ENCODE results near the gene IGF2.
"Not testable (repeated sequence)": the region's sequence is repeated elsewhere in the genome, so short reads cannot be mapped to it uniquely, and the experiment has no call there.

Gene IGF2, protein sequence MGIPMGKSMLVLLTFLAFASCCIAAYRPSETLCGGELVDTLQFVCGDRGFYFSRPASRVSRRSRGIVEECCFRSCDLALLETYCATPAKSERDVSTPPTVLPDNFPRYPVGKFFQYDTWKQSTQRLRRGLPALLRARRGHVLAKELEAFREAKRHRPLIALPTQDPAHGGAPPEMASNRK

DNA sequence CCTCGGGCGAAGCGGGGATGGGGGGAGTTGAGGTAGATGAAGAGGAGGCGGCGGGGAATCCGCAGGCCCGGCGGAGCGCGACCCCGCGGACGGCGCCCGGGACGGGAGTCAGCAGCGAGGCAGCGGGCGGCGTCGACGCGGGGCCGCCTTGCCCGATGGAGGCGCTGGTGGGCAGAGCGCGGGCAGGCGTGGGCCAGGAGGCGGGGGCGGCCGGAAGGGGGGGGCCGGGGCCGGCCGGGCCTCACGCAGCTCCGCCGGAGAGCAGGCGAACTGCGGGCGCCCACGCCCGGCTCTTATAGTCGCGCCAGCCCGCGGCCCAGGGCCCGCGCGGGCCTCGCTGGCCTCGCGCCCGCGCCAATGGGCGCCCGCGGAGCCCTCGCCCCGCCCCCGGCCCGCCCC is at the start of gene IGF2:
Gene IGF2 (minus strand): TSS at position 267 of the 399 bp plus-strand sequence. CDS start 3,866 bp downstream, outside the sequence.
- DNase-seq, result no peak

DNA sequence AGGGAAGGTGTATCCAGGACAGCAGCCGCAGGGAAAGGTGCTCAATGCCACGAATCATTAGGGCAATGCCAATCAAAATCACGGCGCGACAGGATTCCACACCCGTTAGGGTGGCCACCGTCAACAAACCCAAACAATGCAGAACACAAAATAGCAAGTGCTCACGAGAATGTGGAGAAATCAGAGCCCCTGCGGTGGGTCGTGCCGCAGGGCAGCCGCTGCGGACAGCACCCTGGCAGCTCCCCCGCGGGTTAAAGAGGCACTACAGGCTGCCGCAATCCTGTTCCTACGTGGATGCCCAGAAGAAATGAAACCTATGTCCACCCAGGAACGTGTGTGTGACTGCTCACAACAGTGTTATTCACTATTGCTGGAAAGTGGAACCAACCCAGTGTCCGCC is 49.6 kb upstream of the IGF2 start:
- no peak for DNase-seq

DNA sequence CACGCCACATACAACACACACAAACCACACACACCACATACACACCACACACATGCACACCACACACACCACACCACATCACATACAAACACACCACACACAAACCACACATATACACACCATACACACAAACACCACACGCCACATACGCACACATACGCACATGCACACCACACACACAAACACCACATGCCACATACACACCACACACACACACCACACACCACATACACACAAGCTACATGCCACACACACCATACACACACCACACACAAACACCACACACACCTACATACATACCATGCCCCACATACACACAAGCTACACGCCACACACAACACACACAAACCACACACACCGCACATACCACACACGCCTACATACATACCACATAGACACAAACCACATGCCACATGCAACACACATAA is 48.1 kb upstream of the IGF2 start:
- no peak for DNase-seq

DNA sequence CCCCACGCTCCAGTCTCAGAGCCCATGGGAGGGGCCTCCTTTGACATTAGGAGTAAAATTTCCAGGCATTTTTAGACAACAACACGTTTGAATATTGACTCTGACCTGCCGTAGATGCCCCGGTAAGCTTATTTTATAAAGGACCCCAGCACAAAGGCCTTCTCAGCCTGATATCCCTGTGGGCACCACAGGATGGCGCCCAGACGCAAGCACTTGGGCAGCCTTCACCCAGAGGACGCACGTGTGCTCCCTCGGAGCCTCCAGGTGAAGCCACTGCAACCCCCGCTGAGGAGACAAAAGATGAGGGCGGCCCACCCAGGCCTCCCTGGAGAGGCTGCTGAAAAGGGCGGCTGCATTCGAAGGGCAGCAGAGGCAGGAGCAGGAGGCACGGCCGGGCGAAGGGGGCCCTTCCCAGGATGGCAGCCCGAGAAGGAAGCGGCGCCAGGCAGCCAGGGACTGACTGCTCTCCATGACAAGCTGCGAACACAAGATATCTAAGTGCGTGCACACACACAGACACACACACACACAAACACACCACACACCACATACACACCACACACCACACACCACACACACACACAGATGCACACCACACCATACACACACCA is 47.6 kb upstream of the IGF2 start:
- DNase-seq, result peak; percentile 63

DNA sequence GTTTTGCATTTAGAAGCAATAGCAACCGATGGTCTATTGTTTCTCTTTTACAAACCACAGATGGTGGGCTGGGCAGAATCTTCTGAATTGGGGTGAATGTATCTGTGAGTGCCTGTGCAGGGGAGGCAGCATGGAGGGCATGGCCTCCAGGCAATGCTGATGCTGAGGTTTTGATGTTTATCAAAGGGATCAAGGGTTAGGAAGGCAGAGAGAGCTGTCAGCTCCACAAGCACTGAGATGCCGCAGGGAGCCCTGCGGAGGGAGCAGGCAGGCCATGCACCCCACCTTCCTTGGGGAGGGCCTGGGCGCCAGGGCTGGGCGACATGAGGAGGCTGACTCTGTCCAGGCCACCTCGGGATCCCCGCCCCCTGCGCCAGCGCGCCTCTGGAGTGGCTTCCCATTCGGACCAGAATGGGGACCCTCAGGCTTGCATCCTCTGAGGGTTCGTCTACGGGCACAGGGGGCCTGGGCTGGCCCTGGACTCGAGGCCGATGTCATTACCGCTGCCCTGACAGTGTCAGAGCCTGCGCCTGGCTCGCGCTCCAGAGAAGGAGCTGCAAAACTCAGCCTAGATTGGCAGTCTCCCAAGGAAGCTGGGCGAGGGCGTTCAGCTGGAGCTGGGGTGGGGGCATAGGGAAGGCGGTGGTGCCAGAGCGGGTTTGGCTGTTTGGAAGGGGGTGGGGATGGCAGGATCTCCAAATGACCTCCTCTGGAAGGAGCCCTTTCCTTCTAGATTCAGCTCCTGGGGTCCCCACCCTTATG is 46.3 kb upstream of the IGF2 start:
- no peak for DNase-seq

DNA sequence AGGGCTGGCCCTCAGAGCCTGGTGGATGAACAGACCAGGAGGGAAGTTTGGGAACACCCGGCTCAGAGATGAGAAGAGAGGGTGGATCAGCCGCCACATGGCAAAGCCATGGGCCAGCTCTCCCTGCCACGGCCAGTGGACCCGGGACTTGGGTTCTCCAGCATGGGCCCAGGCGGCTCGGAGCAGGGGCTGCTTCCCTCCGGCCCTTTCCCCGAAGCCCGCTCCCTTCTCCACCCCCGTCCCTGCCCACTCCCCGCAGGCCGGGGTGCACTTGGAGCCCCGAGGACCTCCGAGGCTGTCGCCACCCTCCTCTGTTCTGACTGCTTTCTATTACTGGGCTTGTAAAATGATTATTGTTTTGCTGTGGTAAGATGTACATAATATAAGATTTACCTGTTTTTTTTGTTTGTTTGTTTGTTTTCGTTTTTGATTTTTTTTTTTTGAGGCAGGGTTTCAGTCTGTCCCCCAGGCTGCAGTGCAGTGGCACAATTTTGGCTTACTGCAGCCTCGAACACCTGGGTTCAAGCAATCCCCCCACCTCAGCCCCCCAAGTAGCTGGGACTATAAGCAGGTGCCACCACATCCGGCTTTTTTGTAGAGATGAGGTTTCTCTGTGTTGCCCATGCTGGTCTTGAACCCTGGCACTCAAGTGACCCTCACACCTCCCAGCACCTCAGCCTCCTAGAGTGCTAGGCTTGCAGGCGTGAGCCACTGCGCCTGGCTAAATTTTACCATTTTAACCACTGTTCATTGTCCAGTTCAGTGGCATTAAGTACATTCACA is 43.7 kb upstream of the IGF2 start:
- no peak for DNase-seq

DNA sequence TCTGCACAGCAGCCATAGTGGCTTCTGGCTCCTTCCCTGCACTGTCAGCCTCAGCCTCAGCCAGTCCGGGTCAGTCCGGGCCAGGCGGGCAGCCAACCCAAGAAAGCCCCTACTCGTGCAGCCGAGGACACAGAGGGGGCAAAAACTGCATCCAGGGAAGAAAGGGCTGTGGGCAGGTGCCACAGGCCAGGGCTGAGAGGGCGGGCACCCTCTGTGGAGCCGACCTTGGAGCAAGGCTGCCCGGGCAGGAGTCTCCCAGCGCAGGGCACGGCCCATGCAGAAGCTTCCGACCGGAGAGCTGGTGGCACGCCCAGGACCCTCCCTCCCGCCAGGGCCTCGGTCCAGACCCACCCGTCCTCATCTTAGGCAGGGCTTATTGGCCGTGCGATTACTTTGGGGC is 42.9 kb upstream of the IGF2 start:
- no peak for DNase-seq

DNA sequence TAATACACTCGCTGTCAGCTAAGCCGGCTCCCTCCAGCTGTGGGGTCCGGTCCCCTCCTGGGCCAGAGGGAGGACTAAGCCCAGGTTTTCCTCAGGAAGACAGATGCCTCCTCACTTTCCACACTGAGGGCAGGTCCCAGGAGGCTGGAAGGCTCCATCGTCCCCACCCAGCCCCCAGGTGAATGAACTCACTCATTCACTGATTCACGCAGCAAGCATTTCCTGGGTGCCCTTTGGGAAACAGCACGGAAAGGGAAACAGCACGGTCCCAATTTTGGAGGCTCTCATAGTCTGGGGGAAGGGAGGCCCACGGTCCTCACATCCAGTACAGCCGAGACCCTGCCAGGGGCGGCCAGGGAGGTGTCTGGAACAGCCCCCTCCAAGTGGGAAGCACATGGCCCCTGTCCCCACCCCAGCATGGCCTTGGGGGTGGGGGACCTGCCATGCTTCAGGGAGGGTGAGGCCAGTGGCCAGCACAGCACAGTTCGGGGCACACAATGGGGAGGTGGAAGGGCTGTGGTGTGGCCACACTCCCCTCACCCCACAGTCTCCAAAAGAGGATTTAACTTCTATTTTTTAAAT is 41.7 kb upstream of the IGF2 start:
- no peak for DNase-seq

DNA sequence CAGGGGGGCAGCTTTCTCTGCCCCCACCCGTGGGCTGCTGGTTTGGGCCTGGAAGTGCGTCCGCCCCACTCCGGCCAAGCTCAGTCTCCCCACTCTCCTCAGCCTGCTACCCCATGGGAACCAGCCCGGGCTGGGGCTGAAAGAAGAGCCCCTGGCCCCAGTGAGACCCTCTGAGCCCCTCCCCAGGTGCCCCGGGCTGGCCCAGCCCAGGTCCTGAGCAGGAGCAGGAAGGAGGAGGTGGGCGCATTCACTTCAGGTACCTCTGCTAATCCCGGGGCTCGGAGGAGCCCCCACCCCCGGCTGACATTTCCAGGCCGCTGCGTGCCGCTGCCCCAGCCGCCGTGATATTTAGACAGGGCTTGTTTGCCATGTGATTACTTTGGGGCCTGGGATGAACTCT is 41.2 kb upstream of the IGF2 start:
- no peak for DNase-seq

DNA sequence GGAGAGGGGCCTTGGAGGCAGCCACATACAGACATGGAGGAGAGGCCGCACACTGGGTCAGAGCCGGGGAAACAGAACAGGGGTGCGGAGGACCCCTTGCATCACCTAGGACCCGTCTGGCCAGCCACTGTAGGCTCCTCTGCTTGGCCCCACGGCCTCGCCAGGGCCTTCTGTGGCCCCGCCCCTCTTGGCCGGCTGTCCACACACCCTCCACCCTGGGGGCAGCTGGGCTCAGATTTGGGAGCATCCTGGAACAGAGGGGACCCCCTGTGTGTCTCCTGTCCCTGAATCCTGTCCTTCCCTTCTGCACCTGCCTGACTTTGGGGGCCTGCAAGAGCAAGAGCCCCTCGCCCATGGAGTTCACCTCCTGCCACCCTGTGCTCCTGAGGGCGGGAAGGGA is 40.3 kb upstream of the IGF2 start:
- DNase-seq, result no peak

DNA sequence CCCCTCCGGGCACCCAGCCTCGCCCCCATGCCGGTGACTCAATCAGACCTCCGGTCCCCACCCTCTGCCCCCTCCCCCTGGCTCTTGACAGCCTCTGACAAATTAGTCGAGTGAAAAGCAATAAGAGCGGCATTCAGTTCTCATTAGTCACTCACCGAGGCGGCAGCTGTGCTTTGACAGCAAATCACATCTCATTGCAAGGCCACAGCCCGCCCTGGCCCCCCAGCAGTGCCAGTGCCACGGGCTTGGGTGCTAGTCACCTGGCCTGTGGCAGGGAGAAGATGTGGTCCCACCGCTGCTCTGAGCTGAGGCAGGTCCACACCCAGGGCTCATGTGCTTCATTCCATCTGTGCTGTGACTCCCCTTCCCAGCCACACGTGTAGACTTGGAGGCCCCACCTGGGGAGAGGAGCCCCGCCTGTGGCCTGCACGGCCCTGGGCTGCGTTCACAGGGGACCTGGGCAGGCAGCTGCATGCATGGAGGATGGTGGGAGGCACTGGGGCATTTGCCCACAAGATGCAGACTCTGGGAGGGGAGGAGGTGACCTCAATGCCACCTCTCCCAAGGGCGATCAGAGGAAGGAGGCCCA is 39.8 kb upstream of the IGF2 start:
- no peak for DNase-seq

DNA sequence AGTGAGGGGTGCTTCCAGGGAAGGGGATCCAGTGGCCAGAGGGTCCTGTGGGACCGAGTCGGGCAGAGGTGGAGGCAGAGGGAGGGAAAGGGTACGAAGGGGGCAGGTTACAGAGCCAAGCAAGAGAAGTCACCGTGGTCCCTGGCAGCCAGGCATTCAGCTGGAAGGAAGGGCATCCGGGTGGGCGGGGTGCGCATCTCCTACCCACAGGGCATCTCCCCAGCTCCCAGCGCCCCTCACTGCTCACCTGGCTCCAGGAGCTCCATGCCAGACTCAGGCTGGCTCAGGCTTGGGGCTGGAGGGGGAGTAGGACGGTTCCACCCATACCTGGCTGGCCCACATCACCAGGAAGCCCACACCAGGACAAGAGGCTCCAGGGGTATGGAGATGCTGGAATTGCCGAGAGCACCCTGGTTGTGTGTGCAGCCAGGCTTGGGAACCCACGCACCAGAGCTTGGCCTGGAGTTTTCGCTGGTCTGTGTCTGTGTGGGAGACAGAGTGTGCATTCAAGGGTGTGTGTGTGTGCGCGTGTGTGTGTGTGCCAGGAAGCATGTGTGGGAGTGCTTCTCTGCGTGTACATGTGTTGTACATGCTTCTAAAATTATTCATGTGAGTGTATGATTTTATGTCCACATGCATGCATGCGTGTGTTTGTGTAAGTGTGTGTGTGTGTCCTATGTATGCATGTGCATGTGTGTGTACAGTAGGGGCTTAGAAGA is 39.0 kb upstream of the IGF2 start:
- DNase-seq, result not testable (repeated sequence)

DNA sequence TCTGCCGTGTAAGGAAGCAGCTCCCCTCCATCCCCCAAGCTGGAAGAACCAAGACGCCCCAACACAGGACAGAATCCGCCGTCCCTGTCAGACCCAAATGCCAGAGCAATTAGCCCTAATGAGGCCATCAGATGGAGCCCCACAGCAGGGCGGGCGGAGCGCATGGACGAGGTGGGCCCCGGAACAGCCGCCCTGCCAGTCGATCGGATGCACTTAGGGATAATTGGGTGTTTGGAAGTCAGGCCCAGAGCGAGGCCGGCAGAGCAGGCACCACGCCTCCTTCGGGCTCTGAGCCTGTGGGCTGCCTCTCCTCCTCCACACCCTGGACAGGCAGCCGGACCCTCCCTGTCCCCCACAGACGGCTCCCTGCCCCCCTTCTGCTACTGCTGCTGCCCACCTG is 37.9 kb upstream of the IGF2 start:
- no peak for DNase-seq

DNA sequence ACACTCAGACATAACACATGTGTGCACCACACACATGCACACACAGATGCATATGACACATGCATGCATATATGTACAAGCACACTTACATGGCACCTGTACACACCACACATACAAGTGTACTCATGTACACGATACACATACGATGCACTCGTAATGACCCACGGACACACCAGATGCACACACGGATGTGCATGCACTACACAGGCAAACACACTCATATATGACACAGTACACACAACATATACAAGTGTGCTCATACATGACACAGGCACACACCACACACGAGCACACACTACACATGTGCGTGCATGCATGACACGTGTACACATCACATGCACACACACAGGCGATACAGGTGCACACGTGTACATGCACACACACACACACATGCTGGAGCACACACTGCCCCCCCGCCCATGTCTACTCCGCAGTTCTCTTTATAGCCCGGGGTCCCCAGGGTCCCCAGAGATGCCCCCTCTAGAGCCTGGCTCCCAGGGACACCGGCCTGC is 37.3 kb upstream of the IGF2 start:
- no peak for DNase-seq

DNA sequence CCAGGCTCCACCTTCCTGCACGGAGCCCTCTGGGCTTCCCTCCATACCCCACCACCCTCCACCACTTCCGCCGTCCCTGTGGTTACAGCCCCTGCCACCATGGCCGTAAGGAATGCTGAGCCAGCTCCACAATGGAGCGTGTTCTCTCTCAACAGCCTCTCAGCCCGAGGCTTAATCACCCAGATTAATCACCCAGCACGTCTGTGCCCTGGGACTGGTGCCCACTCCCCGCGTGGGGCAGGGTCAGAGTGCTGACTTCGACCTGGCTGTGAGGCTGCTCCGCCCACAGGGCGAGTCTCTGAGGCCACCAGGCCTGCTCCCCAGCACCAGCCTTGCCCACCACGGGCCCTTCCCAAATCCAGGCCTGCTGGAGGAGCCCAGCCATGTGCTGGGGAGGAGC is 36.5 kb upstream of the IGF2 start:
- DNase-seq, result no peak

DNA sequence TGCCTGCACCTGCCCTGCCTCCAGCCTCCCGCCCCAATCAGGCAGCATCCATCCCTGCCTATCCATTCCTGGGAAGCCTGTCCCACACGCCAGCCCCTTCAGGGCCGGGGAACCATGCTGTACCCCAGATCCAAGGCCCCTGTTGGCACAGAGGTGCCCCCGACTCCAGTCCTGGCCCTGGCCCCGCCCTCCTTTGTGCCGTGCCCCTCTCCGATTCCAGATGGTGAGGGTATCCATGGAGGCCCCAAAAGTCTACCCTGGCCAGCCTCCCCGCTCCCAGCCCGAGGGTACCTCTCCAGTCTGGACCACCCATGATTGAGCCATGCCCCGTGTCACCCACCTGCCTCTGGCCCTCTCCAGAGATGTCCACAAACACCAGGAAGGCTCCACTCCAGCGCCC is 35.2 kb upstream of the IGF2 start:
- DNase-seq, result no peak

DNA sequence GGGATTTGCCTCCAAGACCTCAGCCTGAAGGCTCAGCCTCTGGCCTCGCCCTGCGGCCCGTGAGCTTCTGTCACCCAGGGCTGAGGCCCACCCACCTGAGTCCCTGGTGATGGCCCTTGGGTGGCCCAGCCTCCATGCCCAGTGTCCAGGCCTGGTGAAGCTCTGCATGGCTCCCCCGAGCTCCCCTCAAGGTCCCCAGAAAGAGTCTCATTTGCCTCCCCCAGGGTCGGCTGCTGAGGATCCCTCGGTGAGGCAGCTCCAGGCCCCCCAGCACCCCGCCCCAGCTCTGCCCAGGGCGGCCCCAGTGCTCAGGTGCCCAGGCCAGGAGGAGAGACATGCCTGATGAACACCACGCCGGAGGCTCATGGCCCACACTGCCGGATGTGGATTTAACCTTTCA is 34.6 kb upstream of the IGF2 start:
- DNase-seq, result no peak

DNA sequence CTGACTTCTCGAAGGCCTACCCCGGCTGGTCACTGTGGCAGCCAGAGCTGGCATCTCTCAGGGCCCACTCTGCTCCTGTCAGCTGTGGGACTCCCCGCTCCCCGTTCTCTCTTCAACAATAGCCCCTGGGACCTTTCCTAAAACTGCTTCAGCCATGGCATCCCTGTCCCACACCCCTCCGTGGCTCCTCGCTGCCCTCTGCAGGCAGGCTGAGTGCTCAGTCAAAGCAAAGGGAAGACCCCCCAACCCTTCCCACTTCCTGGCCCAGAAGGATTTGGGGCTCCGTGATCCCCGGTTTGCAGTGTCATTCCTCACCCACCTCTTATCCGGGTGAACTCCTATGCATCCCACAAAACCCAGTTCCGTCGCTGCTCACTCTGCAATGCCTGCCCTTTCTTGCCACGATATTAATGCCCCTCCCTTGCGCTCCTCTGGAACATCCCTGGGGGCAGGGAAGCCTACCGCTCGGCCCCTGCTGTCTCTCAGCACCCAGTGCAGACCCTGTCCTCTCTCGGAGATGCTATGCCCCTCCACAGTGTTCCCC is 34.0 kb upstream of the IGF2 start:
- DNase-seq, result no peak

DNA sequence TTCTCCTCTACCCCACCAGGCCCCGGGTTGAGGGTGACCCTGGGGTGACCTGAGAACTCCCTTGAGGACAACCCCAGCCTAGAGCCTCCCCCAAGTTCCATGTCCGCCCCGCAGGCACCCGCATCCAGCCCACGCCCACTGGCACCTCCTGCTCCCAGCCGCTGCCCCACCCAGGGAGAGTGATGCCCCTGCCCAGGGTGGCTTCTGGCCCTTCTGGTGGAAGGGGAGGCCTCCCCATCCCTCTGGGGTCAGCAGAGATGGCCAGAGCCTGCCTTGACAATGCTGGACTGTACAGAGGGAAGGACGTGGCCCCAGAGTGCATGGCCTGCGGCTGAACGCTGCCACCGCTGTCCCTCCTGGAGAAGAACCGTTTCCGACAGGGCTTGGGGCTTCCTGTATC is 33.5 kb upstream of the IGF2 start:
- no peak for DNase-seq

DNA sequence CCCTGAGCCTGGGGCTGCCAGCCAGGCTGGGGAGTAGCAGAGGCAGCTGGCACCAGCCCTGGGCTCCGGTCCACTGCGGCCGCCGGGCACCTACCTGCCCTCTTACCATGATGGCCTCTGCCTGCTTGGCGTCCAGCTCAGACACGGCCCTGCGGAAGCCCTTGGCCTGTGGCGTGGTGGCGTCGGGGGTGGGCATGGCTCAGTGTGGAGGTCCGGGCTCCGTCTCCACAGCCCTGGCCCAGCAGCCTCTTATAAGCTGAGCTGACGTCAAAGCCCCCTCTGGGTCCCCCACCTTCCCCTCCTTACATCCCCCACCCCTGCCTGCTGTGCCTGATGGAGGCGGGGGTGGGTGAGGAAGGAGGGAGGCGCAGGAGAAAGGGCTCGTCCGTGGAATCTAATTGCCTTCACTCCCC is 32.4 kb upstream of the IGF2 start, which contains the start of gene TH:
Gene TH (minus strand): TSS at position 225 of the 413 bp plus-strand sequence. CDS start 29 bp downstream, at position 196.
- DNase-seq, result no peak
